A673 (cell line): Measurements from ENCODE around the gene PRKCQ.

ENCODE experiments used
- EZH2 ChIP-seq: fragments of 200-600 bp; sonication (generic); IDR thresholded peaks from 2 replicates; pipeline ENCODE4 v1.6.1; 2017; ENCODE audit warnings: borderline replicate concordance, low read depth, mild to moderate bottlenecking, mixed read lengths, antibody characterized with exemption, low read length; ENCODE audit not compliant: poor library complexity, severe bottlenecking
- TF ChIP-seq, protein P1 (sequence below): fragments of 300-800, 200-600 bp; sonication (generic); conservative IDR thresholded peaks from 2 replicates; pipeline ENCODE4 v1.5.1; 2017; ENCODE audit warnings: low read depth, mild to moderate bottlenecking, antibody characterized with exemption, low read length, moderate library complexity, mixed read lengths

DNA sequence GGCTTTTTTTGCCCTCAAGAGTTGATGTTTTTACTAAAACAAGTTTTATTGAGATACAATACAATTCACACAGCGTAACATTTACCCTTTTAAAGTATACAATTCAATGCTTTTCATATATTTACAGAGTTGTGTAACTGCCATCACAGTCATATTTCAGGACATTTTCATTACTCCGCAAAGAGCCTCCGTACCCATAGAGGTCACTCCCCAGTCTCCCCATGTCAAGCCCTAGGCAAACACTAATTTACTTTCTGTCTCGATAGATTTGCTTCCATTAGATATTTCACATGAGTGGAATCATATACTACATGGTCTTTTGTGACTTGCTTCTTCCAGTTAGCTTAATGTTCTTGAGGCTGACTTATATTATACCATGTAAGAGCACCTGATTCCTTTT is 183.8 kb downstream of the PRKCQ start:
- TF ChIP-seq, protein P1, sequence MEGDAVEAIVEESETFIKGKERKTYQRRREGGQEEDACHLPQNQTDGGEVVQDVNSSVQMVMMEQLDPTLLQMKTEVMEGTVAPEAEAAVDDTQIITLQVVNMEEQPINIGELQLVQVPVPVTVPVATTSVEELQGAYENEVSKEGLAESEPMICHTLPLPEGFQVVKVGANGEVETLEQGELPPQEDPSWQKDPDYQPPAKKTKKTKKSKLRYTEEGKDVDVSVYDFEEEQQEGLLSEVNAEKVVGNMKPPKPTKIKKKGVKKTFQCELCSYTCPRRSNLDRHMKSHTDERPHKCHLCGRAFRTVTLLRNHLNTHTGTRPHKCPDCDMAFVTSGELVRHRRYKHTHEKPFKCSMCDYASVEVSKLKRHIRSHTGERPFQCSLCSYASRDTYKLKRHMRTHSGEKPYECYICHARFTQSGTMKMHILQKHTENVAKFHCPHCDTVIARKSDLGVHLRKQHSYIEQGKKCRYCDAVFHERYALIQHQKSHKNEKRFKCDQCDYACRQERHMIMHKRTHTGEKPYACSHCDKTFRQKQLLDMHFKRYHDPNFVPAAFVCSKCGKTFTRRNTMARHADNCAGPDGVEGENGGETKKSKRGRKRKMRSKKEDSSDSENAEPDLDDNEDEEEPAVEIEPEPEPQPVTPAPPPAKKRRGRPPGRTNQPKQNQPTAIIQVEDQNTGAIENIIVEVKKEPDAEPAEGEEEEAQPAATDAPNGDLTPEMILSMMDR: no peak
- no peak for TF ChIP-seq EZH2
